HG03064 (cell line): Measurements from ENCODE around the gene RAPGEFL1.
"Not testable (repeated sequence)": the region's sequence is repeated elsewhere in the genome, so short reads cannot be mapped to it uniquely, and the experiment has no call there.

Experiments
- ATAC-seq: cut with Tn5 transposase; IDR thresholded peaks from one replicate; pipeline ENCODE4 v1.9.1; 2021; ENCODE audit warnings: low read depth; ENCODE audit not compliant: unreplicated experiment

Gene RAPGEFL1

DNA sequence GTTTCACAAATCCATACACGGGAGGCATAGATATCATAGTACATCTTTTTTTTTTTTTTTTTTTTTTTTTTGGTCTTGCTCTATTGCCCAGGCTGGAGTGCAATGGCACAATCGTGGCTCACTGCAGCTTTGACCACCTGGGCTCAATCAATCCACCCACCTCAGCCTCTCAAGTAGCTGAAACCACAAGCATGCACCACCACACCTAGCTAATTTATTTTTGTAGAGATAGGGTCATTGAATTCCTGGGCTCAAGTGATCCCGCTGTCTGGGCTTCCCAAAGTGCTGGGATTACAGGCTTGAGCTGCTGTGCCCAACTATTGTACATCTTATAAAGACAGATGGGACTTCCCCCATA is 3.5 kb upstream of the RAPGEFL1 start:
- ATAC-seq: no peak

DNA sequence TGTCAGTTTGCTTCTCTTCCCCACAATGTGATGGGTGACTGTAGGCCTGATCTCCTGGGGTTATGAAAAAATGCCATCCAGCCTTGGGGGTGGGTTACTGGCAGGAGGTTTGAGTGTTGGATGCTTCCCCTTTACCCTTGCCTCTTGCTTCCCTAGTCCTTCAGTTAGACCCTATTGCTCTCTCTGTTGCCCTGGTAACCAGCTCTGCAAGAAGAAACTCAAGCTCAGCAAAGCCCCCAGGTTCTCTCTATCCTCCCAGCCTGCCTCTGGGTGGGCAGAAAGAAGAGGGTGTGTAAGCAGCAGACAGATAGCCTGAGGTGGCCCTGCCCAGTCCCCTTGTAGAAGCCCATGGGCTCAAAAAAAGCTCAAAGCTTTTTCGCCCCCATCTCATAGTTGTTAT is 2.8 kb upstream of the RAPGEFL1 start:
- no peak for ATAC-seq

DNA sequence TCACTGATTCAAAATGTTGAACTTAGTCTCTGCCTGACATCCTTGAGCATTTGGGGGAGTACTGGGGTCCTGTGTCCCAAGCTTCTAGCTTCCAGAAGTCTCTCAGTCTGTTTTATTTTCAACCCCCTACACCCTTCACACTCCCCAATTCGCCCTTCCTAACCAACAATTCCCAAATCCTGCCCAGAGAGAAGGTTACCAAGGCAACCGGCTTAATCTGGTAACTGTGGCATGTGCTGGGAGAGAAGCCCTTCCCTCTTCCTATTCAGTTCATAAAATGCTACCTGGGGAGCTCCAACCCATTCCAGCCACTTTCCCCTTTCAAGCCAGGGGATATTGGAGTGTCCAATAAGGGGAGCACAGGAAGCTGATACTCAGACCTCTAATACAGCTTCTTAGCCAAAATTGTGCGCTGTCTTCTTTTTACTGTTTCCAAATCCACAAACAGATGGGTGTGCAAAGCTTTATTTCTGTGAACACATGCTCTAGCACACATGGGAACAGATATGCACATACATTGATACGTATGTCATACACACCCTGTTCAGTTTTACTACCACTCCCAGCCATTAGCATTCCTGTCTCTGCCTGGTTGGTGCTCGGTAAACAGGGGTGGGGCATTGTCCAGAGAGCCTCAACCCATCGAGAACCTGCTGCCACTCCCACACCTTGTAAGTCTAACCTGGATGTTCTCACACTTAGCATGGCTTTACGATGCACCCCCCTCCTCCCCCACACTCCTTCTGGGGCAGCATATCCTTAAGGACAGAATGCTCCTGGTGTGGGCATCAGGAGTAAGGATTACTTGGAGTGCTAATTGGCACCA is 1.1 kb upstream of the RAPGEFL1 start:
- no peak for ATAC-seq

DNA sequence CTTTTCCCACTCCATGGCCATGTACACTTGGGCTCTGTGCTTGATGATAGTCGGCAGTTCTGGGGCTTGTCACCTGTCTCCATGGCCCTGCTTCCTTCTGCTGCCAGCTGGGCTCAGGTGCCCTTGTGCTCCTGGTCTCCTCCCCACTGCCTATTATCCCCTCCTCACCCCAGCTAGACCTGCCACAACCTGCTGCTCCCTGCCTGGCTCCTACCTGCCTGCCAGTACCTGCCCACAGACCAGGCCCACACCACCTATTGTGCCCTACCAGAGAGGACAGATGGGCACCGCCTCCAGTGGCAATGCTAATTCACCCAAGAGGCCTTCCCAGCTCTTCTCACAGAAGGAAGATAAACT is 538 bp upstream of the RAPGEFL1 start:
- ATAC-seq: no peak

DNA sequence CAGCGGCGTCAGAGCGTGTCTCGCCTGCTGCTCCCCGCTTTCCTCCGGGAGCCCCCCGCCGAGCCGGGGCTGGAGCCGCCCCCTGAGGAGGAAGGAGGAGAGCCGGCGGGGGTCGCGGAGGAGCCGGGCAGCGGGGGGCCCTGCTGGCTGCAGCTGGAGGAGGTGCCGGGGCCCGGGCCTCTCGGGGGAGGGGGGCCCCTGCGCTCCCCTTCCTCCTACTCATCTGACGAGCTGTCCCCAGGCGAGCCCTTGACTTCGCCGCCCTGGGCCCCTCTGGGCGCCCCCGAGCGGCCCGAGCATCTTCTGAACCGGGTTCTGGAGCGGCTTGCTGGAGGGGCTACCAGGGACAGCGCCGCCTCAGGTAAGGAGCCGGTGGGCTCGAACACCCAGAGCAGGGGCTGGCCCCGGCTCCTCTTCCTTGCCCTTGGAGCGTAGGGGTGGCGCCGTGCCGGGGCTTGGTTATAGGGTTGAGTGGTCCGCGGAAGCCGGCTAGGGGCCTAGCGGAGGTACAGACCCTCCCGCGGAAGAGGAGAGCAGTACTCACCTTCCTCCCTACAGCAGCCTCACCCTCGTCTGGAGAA is 841 bp downstream of the RAPGEFL1 start:
- no peak for ATAC-seq

- no peak for ATAC-seq
Measured at GRCh38 chr17:40178660-40179059, 1.4 kb downstream of the RAPGEFL1 start.

- no peak for ATAC-seq
Measured at GRCh38 chr17:40179923-40180659, 2.8 kb downstream of the RAPGEFL1 start.

DNA sequence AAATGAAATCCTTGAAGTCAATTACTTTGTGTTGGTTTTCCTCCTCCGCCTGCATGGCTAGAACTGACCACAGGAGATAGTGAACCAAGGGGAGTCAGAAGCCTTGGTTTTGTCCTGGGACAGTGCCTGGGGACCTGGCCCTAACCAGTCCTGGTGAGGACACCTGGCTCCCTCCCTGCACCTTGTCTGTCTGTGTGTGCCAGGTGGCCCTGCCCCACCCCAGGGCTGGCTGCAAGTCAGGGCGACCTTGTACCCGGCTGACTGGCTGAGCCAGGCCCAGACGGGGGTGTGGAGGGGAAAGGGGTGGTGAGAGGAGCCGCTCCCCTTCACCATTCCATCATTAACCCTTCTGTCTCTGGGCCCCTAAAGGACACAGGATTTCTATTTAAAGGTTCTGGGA is 3.4 kb downstream of the RAPGEFL1 start:
- no peak for ATAC-seq

DNA sequence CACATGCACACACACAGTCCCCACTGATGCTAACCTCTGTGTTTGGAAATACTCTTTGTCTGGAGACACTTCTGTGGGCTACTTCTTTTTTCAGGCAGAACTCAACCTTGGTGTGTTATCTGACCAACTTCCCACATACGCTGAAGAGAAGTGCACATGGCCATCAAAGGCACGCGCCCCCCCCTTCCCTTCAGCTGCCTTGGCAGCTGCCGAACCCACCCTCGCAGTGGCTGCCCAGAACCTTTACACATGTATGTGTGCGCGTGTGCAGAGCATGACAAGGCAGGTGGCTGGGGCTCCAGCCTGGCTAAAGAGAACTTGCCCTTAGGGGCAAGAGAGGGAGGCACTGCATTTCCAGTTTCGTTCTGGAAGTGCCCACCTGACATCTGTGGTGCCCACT is 3.9 kb downstream of the RAPGEFL1 start:
- no peak for ATAC-seq

DNA sequence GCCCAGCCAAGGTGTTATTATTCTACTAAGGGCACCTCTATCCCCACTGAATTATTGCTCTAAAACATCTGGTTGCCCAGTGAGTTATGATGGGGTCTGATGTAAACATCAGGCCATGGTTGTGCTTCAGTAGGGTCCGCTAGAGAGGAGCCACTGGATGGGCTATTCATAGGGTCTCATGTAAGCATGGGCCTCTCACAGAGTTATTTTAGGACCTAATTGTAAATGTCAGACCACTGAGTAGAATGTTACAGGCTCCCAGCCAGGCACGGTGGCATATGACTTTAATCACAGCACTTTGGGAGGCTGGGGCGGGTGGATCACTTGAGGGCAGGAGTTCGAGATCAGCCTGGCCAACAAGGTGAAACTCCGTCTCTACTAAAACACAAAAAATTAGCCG is 5.3 kb downstream of the RAPGEFL1 start:
- no peak for ATAC-seq

DNA sequence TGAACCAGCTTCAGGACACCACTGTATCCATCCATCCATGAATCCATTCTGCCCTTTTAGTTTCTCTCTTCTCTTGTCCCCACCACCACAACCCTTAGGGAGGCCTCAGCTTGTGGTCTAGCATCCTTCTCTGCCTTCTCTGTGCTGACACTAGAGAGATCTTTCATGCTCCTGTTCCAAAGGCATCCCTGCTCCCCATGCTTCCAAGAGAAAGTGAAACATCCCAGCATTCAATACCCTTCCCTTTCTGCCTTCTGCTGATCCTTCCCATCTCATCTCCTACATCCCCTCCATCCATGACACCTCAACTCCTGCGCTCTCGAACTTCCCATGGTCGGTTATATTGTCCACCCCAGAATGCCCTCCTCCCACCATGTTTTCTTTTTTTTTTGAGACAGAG is 10.0 kb downstream of the RAPGEFL1 start:
- no peak for ATAC-seq

GRCh38 chr17:40188694-40189093 is 11.4 kb downstream of the RAPGEFL1 start:
- no peak for ATAC-seq

DNA sequence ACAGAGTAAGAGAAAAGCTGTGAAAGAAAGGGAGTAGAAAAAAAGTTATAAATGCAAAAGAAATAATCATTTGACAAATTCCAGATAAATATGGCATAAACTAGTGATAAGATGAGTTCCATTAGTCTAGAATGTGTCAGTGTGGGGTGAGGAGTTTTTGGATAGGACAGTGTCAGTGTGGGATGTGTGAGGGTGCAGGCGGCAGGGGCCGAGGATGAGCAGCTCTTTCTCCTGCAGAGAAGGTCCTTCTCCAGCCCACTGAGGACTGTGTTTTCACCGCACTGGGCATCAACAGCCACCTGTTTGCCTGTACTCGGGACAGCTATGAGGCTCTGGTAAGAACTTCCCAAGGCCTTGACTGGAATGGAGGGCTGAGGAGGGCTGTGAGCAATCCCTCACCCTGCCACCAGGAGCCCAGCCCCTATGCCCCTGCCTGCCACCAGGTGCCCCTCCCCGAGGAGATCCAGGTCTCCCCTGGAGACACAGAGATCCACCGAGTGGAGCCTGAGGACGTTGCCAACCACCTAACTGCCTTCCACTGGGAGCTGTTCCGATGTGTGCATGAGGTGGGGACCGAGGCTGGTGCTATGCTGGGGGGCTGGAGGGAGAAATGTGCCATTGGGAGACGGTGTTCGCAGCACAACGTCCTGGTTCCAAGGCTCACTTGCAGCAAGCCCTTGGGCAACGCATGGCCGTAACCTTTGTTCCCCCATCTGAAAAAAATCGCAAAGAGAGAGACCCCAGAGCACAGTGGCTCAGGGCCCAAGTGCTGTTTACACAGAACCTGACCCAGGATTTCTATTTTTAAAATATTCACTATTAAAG is 13.1 kb downstream of the RAPGEFL1 start:
- no peak for ATAC-seq

DNA sequence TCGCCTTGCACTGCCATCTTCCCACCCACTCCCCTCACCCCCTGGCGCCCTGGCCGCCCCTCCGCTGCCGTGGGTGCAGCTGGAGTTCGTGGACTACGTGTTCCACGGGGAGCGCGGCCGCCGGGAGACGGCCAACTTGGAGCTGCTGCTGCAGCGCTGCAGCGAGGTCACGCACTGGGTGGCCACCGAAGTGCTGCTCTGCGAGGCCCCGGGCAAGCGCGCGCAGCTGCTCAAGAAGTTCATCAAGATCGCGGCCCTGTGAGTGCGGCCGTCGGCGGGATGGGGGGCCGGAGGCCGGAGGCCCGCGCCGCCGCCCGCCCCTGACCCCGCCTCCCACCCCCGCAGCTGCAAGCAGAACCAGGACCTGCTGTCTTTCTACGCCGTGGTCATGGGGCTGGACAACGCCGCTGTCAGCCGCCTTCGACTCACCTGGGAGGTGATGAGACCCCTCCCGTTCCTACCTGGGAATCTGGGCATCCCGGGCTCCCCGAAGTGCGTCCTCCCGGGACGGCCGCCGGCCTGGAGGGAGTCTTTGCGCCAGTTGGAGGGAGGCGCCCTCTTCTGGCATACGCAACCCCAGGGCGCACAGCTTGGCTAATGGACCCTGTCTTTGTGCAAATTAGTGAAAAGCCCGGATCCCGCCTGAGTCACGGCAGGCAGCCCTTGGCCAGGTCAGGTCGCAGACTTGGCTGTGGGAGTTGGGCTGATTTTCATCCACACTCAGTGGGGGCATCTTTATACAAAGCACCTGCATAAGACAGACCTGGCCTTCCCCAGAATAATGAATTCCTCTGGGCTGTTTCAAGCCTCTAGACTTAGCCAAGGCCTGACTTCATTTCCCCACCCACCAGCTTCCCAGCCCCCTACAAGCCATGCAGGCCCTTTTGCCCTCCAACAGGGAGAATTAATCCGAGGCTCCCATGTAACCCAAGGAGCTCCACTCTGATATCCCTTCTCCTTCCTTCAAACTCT is 14.3 kb downstream of the RAPGEFL1 start:
- peak; percentile 73 for ATAC-seq

DNA sequence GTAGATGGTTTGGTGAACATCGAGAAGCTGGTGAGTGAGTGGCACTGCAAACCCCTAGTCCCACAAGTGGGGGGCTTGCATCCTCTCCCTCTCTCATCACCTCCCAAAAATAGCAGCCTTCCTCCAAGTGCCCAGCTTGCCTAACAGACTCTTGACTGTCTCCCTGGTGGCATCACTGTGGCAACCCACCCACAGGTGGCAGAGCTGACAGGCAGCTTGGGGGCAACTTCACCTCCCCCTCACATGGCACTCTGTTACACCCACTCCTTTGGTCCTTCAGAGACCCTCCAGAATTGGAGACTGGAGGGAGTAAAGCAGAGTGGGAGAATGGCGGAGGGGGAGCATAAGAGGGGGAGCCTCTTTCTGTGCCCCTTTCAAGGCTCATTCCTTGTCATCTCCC is 15.7 kb downstream of the RAPGEFL1 start:
- ATAC-seq: no peak

DNA sequence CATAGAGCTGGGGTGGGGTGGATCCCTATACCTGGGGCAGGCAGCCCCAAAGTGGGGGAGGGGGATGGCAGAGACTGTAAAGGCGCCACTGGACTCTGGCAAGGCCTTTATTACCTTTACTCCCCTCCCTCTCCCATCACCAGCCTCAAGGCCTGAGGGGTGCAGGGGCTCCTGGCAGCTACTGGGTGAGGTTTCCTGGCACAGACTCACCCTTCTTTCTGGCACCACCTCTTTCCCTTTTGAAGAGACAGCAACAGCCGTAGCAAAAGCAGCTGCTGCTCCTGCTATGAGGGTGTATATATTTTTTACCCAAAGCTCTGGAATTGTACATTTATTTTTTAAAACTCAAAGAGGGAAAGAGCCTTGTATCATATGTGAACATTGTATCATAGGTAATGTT is 17.6 kb downstream of the RAPGEFL1 start:
- ATAC-seq: no peak

DNA sequence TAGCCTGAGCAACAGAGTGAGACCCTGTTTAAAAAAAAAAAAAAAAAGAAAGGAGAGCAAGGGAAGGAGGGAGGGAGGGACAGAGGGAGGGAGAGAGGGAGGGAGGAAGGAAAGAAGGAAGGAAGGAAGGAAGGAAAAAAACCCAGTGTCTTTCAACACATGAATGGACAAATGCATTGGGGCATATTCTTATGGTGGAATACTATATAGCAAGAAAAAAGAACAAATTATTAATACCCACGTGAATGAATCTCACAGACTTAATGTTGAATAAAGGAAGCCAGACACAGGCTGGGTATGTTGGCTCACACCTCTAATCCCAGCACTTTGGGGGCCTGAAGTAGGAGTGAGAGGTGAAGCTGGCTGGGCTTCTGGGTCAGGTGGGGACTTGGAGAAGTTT is 20.3 kb downstream of the RAPGEFL1 start:
- no peak for ATAC-seq

DNA sequence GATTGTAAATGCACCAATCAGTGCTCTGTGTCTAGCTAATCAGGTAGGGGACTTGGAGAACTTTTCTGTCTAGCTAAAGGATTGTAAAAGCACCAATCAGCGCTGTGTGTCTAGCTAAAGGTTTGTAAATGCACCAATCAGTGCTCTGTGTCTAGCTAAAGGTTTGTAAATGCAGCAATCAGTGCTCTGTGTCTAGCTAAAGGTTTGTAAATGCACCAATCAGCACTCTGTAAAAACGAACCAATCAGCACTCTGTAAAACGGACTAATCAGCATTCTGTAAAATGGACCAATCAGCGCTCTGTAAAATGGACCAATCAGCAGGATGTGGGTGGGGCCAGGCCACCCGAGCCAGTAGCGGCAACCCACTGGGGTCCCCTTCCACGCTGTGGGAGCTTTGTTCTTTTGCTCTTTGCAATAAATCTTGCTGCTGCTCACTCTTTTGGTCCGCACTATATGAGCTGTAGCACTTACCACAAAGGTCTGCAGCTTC is 20.7 kb downstream of the RAPGEFL1 start:
- ATAC-seq: not testable (repeated sequence)

DNA sequence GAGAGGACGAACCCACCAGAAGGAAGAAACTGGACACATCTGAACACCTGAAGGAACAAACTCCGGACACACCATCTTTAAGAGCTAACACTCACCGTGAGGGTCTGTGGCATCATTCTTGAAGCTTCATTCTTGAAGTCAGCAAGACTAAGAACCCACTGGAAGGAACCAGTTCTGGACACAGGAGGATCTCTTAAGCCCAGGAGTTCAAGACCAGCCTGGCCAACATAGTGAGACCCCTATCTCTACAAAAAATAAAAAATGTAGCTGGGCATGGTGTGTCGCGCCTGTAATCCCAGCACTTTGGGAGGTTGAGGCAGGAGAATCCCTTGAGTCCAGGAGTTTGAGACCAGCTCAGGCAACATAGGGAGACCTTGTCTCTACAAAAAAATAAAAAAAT is 21.3 kb downstream of the RAPGEFL1 start:
- ATAC-seq: no peak

- no peak for ATAC-seq
Measured at GRCh38 chr17:40203131-40203530, 25.9 kb downstream of the RAPGEFL1 start.
